ENCODE data around the gene NUP98. TPM values are rescaled to one million over a fixed set of nuclear protein-coding genes. Genes with fewer than 3 reads are reported as not detected.

NUP98 gene
- total and polyA plus RNA-seq, 4 donors = 10.9 to 75.0 (median 43.9) TPM

DNA sequence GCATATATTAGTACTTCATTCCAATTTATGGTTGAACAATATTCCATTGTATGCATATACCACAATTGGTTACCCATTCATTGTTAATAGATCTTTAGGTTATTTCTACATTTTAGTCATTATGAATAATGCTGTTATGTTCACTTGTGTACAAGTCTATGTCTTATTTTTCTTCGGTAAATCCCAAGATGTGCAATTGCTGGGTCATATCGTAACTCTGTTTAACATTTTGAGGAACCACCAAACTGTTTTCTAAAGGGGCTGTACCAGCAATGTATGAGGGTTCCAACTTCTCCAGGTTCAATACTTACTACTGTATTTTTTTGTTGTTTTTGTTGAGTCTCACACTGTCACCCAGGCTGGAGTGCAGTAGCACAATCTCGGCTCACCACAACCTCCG, 33.1 kb downstream of the NUP98 start:
- Histone ChIP-seq H3K36me3 (ENCODE audit: control insufficient read depth in 4 of 4, insufficient read depth in 3 of 4, low read depth in 1 of 4, low read length in 3 of 4) (peaks cover 23 to 95% (median 65%) of the 10 kb centered on the region in 4 donors), H3K9ac (ENCODE audit: low read depth in 1 of 2, low read length in 2 of 2) (no peak overlapping the region), H3K4me3 (ENCODE audit: low read depth in 1 of 3, low read length in 3 of 3) (no peak overlapping the region), H3K27ac (ENCODE audit: low read depth in 1 of 2, low read length in 2 of 2) (no peak overlapping the region), H3K9me3 (ENCODE audit: control insufficient read depth in 4 of 4, low read length in 3 of 4) (no peaks in the 10 kb centered on the region), H3K27me3 (ENCODE audit: control insufficient read depth in 4 of 4, insufficient read depth in 4 of 4, low read length in 3 of 4) (no peaks in the 10 kb centered on the region), H3K4me1 (ENCODE audit: control insufficient read depth in 4 of 4, insufficient read depth in 4 of 4, low read length in 3 of 4) (no peaks in the 10 kb centered on the region)
- no peak for DNase-seq (ENCODE audit: low spot score)
- TF ChIP-seq GABPA (IDR thresholded peaks at IDR 0.05 in 1 of 2, conservative IDR thresholded peaks at IDR 0.05 in 1 of 2) = no peak
- TF ChIP-seq, protein P1, sequence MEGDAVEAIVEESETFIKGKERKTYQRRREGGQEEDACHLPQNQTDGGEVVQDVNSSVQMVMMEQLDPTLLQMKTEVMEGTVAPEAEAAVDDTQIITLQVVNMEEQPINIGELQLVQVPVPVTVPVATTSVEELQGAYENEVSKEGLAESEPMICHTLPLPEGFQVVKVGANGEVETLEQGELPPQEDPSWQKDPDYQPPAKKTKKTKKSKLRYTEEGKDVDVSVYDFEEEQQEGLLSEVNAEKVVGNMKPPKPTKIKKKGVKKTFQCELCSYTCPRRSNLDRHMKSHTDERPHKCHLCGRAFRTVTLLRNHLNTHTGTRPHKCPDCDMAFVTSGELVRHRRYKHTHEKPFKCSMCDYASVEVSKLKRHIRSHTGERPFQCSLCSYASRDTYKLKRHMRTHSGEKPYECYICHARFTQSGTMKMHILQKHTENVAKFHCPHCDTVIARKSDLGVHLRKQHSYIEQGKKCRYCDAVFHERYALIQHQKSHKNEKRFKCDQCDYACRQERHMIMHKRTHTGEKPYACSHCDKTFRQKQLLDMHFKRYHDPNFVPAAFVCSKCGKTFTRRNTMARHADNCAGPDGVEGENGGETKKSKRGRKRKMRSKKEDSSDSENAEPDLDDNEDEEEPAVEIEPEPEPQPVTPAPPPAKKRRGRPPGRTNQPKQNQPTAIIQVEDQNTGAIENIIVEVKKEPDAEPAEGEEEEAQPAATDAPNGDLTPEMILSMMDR (IDR thresholded peaks at IDR 0.05; ENCODE audit: low read depth, low read length, missing input control) = no peak
- WGBS = 86% methylated on average over 4 of the region's 4 CpGs

DNA sequence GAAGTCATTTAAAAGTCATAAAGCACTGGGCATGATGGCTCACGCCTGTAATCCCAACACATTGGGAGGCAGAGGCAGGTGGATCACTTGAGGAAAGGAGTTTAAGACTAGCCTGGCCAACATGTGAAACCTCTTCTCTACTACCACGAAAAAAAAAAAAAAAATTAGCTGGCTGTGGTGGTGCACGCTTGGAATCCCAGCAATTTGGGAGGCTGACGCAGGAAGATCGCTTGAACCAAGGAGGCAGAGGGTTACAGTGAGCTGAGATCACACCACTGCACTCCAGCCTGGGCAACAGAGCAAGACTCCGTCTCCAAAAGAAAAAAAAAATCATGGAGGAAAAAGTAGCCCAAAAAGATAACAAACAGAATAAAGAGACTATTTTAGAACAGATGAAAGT, 42.2 kb downstream of the NUP98 start:
- H3K27me3 ChIP-seq (ENCODE audit: control insufficient read depth in 4 of 4, insufficient read depth in 4 of 4, low read length in 3 of 4) = no peaks in the 10 kb centered on the region
- TF ChIP-seq, protein P2, sequence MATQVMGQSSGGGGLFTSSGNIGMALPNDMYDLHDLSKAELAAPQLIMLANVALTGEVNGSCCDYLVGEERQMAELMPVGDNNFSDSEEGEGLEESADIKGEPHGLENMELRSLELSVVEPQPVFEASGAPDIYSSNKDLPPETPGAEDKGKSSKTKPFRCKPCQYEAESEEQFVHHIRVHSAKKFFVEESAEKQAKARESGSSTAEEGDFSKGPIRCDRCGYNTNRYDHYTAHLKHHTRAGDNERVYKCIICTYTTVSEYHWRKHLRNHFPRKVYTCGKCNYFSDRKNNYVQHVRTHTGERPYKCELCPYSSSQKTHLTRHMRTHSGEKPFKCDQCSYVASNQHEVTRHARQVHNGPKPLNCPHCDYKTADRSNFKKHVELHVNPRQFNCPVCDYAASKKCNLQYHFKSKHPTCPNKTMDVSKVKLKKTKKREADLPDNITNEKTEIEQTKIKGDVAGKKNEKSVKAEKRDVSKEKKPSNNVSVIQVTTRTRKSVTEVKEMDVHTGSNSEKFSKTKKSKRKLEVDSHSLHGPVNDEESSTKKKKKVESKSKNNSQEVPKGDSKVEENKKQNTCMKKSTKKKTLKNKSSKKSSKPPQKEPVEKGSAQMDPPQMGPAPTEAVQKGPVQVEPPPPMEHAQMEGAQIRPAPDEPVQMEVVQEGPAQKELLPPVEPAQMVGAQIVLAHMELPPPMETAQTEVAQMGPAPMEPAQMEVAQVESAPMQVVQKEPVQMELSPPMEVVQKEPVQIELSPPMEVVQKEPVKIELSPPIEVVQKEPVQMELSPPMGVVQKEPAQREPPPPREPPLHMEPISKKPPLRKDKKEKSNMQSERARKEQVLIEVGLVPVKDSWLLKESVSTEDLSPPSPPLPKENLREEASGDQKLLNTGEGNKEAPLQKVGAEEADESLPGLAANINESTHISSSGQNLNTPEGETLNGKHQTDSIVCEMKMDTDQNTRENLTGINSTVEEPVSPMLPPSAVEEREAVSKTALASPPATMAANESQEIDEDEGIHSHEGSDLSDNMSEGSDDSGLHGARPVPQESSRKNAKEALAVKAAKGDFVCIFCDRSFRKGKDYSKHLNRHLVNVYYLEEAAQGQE (IDR thresholded peaks at IDR 0.05) = no peak
- TF ChIP-seq EGR1 (IDR thresholded peaks at IDR 0.05; ENCODE audit: low read depth in 2 of 2) = no peak
- no peak for TF ChIP-seq HNF4G (IDR thresholded peaks at IDR 0.05)
- no peak for TF ChIP-seq SP1 (IDR thresholded peaks at IDR 0.05)
- no peak for TF ChIP-seq YY1 (IDR thresholded peaks at IDR 0.05)
- no peak for TF ChIP-seq FOXA1 (IDR thresholded peaks at IDR 0.05)
- no peak for TF ChIP-seq GABPA (IDR thresholded peaks at IDR 0.05 in 1 of 2, conservative IDR thresholded peaks at IDR 0.05 in 1 of 2)
- no peak for TF ChIP-seq TAF1 (conservative IDR thresholded peaks at IDR 0.05)
- TF ChIP-seq RXRA (IDR thresholded peaks at IDR 0.05) = no peak
- TF ChIP-seq, protein P1 (IDR thresholded peaks at IDR 0.05; ENCODE audit: low read depth, low read length, missing input control) = no peak
- TF ChIP-seq NR2F2 (IDR thresholded peaks at IDR 0.05) = no peak
- TF ChIP-seq, protein P3, sequence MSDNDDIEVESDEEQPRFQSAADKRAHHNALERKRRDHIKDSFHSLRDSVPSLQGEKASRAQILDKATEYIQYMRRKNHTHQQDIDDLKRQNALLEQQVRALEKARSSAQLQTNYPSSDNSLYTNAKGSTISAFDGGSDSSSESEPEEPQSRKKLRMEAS (IDR thresholded peaks at IDR 0.05) = no peak
- H3K9me3 ChIP-seq (ENCODE audit: control insufficient read depth in 4 of 4, low read length in 3 of 4) = no peaks in the 10 kb centered on the region
- no peak for DNase-seq (ENCODE audit: low spot score)
- H3K36me3 ChIP-seq (ENCODE audit: control insufficient read depth in 4 of 4, insufficient read depth in 3 of 4, low read depth in 1 of 4, low read length in 3 of 4) = peaks cover 27 to 54% (median 38%) of the 10 kb centered on the region in 4 donors
- H3K9ac ChIP-seq (ENCODE audit: low read depth in 1 of 2, low read length in 2 of 2) = no peak overlapping the region
- 89% methylated on average over 6 of the region's 6 CpGs for WGBS
- no peak overlapping the region for H3K27ac ChIP-seq (ENCODE audit: low read depth in 1 of 2, low read length in 2 of 2)
- H3K4me1 ChIP-seq (ENCODE audit: control insufficient read depth in 4 of 4, insufficient read depth in 4 of 4, low read length in 3 of 4) = peaks cover 0 to 5% (median 3%) of the 10 kb centered on the region in 4 donors
- H3K4me3 ChIP-seq (ENCODE audit: low read depth in 1 of 3, low read length in 3 of 3) = no peak overlapping the region
